NCI-H1436 treated with DMSO at 0.1 percent for 48 hours (cell line): ENCODE measurements around the gene FRAT2.
"Not testable (repeated sequence)": the region's sequence is repeated elsewhere in the genome, so short reads cannot be mapped to it uniquely, and the experiment has no call there.

Source experiments
- DNase-seq: peaks from one replicate; lab custom pipeline; 2025; lab: John Stamatoyannopoulos, UW

The FRAT2 gene

DNA sequence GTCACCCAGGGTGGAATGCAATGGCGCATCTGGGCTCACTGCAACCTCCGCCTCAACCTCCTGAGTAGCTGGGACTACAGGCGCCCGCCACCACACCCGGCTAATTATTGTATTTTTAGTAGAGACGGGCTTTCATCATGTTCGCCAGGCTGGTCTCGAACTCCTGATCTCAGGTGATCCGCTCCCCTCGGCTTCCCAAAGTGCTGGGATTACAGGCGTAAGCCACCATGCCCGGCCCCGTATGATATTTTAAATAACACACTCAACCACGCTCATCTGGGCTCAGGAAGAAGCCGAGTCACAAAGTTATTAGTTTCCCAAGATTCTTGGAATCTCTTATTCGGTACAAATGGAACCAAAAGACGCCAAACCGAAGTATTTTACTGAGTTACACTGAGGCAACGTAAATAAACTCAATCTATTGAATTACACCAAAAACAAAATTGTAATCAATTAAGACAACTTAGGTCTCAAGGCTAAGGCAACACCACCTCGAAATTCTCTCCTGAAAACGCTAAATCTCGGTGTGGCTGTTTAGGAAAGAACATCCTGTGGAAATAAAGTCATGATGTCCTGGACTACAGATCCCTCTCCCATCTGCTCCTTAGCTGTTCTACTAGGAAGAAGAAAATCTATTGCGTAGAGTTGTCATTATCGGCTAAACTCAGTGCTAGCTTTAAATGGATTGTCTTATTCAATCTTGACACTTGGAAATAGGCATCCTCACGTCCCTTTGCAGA is 43.0 kb downstream of the FRAT2 start:
- DNase-seq: no peak

- DNase-seq: not testable (repeated sequence)
Measured at GRCh38 chr10:97290576-97291356, 43.8 kb downstream of the FRAT2 start.

GRCh38 chr10:97290076-97290475 is 44.5 kb downstream of the FRAT2 start:
- not testable (repeated sequence) for DNase-seq
